Endometrial microvascular endothelial cells (primary cell): ENCODE measurements around the gene PHLDA1. TPM values are rescaled to one million over a fixed set of nuclear protein-coding genes. Genes with fewer than 3 reads are reported as not detected.
"Not testable (repeated sequence)": the region's sequence is repeated elsewhere in the genome, so short reads cannot be mapped to it uniquely, and the experiment has no call there.

ENCODE experiments used
- in situ Hi-C: cut with HindIII; loops from 2 replicates; pipeline ENCODE4 v1.10.0; 2017; ENCODE audit warnings: low sequenced_read_pairs, low pct_unique_long_range_greater_than_20kb; ENCODE audit errors: inconsistent ontology term
- total RNA-seq: library from RNA; depleted of rRNA; stranded (reverse); fragments of >200 nt; gene quantifications from one replicate; pipeline ENCODE4 v1.2.3, GENCODE V29; 2015; ENCODE audit errors: inconsistent ontology term

Gene PHLDA1
- total RNA-seq, 1 donor from 2014 or later = 31.1 TPM

DNA sequence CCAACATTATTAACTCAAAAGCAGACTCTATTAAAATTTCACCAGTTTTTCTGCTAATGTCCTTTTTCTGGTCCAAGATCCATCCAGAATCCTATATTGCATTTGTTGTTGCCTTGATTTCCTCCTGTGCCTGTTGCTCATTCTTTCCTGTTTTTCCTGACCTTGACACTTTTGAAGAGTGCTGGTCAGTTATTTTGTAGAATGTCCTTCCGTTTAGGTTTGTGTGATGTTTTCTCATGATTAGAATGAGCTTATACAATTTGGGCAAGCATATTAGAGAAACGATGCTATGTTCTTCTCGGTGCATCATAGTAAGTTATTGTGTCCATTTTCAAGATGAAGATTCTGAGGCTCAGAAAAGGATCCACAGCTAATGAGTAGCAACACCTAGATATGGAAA lies 33.9 kb downstream of the PHLDA1 start:
- in situ Hi-C loops = no loop called here

GRCh38 chr12:75996861-75997447 lies 34.6 kb downstream of the PHLDA1 start:
- in situ Hi-C loops = no loop called here

DNA sequence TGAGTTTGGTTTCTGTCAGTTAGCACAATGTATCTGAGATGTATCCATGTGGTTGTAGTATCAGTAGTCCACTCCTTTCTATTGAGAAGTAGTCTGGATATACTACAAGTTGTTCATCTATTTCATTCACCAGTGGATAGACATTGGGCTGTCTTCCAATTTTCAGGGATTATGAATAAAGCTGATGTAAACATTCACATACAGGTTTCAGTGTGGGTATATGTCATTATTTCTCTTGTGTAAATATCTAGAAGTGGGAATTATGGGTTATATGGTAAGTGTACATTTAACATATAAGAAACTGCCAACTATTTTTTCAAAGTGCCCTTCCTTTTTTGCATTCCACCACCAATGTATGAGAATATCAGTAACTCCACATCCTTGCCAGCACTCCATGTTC lies 35.9 kb downstream of the PHLDA1 start:
- in situ Hi-C loops = no loop called here

GRCh38 chr12:75994069-75994740 lies 37.4 kb downstream of the PHLDA1 start:
- in situ Hi-C loops = no loop called here

GRCh38 chr12:75991753-75992152 lies 39.8 kb downstream of the PHLDA1 start:
- in situ Hi-C loops = no loop called here

DNA sequence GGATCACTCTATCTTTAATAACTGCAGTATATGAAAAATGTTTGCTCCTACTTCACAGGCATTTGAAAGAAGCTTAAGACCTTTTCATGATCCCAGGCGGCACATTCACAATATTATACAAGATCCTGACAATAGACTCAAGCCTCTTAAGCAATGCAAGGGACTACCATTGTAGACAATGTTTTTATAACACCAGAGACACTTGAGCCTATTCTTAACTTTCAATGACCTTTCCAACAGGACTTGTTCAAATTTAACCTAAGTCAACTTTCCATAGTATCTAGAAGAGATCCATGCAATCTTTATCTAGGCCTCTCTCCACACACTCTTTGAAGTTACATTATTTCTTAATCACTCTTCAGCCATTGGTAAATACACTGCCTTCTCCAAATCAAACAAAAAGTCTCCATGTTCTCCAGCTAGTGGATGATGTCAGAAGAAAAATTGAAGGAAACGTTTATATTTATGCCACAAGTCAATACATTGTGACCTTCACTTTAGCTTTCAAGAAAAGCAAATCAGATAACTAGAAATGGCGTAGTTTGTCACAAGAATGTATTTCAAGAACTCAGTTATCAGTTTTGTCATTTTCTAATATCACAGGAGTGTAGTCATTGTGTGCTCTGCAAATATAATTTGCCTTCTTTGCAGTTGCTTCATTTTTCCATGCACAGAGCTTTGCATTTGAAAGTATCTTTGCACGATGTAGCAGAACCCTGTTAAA lies 41.2 kb downstream of the PHLDA1 start:
- in situ Hi-C loops = no loop called here

- in situ Hi-C loops = not testable (repeated sequence)
These were observed 43.9 kb downstream of the PHLDA1 start for GRCh38 chr12:75987709-75988108.

GRCh38 chr12:75986001-75986746 lies 45.4 kb downstream of the PHLDA1 start:
- in situ Hi-C loops = no loop called here

- in situ Hi-C loops = no loop called here
These were observed 46.0 kb downstream of the PHLDA1 start for GRCh38 chr12:75985566-75985965.

DNA sequence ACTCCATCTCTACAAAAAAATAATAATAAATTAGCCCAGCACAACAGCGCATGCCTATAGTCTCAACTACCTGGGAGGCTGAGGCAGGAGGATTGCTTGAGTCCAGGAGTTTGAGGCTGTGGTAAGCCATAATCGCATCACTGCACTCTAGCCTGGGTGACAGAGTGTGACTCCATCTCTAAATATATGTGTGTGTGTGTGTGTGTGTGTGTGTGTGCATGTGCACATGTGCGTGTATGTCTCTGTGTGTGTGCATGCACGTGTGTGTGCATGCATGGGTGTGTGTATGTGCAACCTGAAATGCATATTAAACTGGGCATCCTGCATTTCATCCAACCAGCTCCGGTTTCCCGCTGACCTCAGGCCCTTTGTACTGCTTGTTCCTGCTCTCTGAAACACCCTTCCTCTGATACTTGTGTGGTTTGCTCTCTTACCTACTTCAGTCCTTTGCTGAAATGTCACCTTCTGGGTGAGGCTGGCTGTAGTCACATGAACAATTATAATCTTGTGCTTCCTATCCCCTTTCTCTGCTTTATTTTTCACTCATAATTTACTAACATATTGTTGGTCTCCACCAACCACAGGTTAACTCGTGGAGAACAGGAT lies 46.9 kb downstream of the PHLDA1 start:
- in situ Hi-C loops = no loop called here

- in situ Hi-C loops = not testable (repeated sequence)
These were observed 47.7 kb downstream of the PHLDA1 start for GRCh38 chr12:75983851-75984250.

- in situ Hi-C loops = no loop called here
These were observed 48.5 kb downstream of the PHLDA1 start for GRCh38 chr12:75982979-75983660.

GRCh38 chr12:75982169-75982564 lies 49.4 kb downstream of the PHLDA1 start:
- in situ Hi-C loops = no loop called here

DNA sequence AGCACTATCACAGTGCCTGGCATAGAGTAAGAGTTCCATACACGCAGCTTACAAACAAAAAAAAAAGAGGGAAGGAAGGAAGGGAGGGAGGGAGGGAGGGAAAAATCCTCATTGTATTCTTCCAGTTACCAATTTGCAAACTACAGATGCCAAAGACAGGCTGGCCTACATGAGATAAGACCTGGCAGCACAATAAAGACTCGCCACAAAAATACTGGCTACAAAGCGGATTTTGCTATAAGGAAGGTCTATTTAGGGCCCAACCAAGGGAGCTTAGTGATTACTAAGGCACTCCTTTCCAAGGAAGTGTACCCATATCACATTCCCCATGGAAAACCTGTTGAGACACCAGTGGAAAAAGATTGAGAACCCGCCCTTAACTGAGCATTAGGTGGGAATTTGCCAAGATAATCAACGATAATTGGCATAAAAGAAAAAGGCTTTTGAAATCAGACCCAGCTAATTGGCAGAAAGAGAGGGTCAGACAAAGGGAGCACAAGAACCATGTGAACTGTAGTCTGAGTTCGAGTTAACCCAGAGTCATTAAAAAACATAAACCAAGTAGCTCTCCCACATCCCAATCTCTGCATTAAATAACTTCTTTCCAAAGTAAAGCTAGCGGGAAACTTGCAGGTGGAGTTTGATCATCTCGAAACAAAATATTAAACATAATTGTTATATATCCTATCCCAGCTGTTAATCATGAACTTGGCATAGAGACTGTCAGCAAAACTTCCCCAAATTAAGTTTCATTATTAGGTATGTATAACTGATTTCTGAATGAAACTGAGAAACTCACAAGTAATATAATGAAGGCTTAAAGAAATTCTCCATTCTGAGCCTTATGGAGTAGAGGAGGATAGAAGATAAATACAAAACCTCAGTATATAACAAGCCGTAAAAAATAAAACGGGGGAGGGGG lies 50.1 kb downstream of the PHLDA1 start:
- in situ Hi-C loops = no loop called here

GRCh38 chr12:75979181-75979580 lies 52.4 kb downstream of the PHLDA1 start:
- in situ Hi-C loops = no loop called here

GRCh38 chr12:75978677-75979076 lies 52.9 kb downstream of the PHLDA1 start:
- in situ Hi-C loops = no loop called here

- in situ Hi-C loops = no loop called here
These were observed 53.5 kb downstream of the PHLDA1 start for GRCh38 chr12:75977952-75978671.
